Fibroblast of lung (primary cell): ENCODE data around the gene PHLDB1. TPM values are rescaled to one million over a fixed set of nuclear protein-coding genes. Genes with fewer than 3 reads are reported as not detected.

Source experiments
- DNase-seq, 2 donors: peaks; one replicate each; pipeline versions ENCODE4 v3.0.0 to v3.0.0-alpha.2; 2010; ENCODE audit warnings: low read depth in 2 of 2
- H2AFZ ChIP-seq: 2 replicates; pipeline ENCODE4 v1.5.1; 2012; ENCODE audit warnings: low read length, control low read depth, inconsistent platforms
- H3K27ac ChIP-seq: 2 replicates; pipeline ENCODE4 v1.5.1; 2011; ENCODE audit warnings: low read length, control low read depth; ENCODE audit not compliant: insufficient read depth
- H3K27me3 ChIP-seq: 2 replicates; pipeline ENCODE4 v1.5.1; 2011; ENCODE audit warnings: mild to moderate bottlenecking, low read length; ENCODE audit not compliant: control insufficient read depth, insufficient read depth
- H3K36me3 ChIP-seq: 2 replicates; pipeline ENCODE4 v1.5.1; 2011; ENCODE audit warnings: low read length; ENCODE audit not compliant: control insufficient read depth, insufficient read depth
- H3K4me1 ChIP-seq: 2 replicates; pipeline ENCODE4 v1.5.1; 2011; ENCODE audit warnings: low read length; ENCODE audit not compliant: control insufficient read depth, insufficient read depth; ENCODE audit errors: extremely low read depth
- H3K4me2 ChIP-seq: 2 replicates; pipeline ENCODE4 v1.5.1; 2011; ENCODE audit warnings: low read length, control low read depth; ENCODE audit not compliant: insufficient read depth; ENCODE audit errors: extremely low read depth
- H3K4me3 ChIP-seq, 4 experiments: fragments of 200-600 bp in 1 of 4; sonication (generic) in 1 of 4; replicated peaks in 1 of 4; 2 replicates each; pipeline ENCODE4 v1.5.1; 2011 to 2016; ENCODE audit warnings: low read length in 4 of 4, low read depth in 3 of 4, mild to moderate bottlenecking in 3 of 4, control low read depth in 2 of 4, inconsistent platforms in 1 of 4, mixed read lengths in 1 of 4; ENCODE audit not compliant: insufficient read depth in 1 of 4; ENCODE audit errors: control extremely low read depth in 1 of 4
- H3K79me2 ChIP-seq: 2 replicates; pipeline ENCODE4 v1.5.1; 2012; ENCODE audit warnings: mild to moderate bottlenecking, low read length, inconsistent platforms; ENCODE audit not compliant: control insufficient read depth, insufficient read depth
- H3K9ac ChIP-seq: 2 replicates; pipeline ENCODE4 v1.5.1; 2011; ENCODE audit warnings: mild to moderate bottlenecking, low read length, control low read depth; ENCODE audit not compliant: insufficient read depth
- H3K9me3 ChIP-seq: 2 replicates; pipeline ENCODE4 v1.5.1; 2012; ENCODE audit warnings: low read depth, low read length; ENCODE audit not compliant: control insufficient read depth, insufficient read depth
- H4K20me1 ChIP-seq: 2 replicates; pipeline ENCODE4 v1.5.1; 2011; ENCODE audit warnings: low read length; ENCODE audit not compliant: control insufficient read depth, insufficient read depth; ENCODE audit errors: extremely low read depth
- CTCF ChIP-seq, 2 donors: IDR thresholded peaks in 1 of 2; conservative IDR thresholded peaks in 1 of 2; 1 replicate in 1 of 2; 2 replicates in 1 of 2; pipeline ENCODE4 v1.5.1; 2011 to 2012; ENCODE audit warnings: low read length in 2 of 2, control low read depth in 1 of 2, inconsistent platforms in 1 of 2, low read depth in 1 of 2, mild to moderate bottlenecking in 1 of 2
- EZH2 ChIP-seq: IDR thresholded peaks from 2 replicates; pipeline ENCODE4 v1.5.1; 2012; ENCODE audit warnings: low read length, control low read depth, mild to moderate bottlenecking; ENCODE audit errors: missing control alignments
- polyA plus RNA-seq, 2 donors: library from polyadenylated mRNA; depleted of rRNA in 1 of 2; stranded (reverse) in 1 of 2; unstranded in 1 of 2; fragments of >200 nt; gene quantifications; 2 replicates each; pipeline ENCODE4 v1.2.1, GENCODE V29; 2011 to 2012; ENCODE audit warnings: missing spikeins in 1 of 2
- total RNA-seq: library from RNA; depleted of rRNA; stranded (reverse); fragments of >200 nt; gene quantifications from 2 replicates; pipeline ENCODE4 v1.2.1, GENCODE V29; 2014

The PHLDB1 gene
- total and polyA plus RNA-seq, 2 donors (not counting 1 experiment from before 2014, with no cell fraction given): 51.4 to 59.0 TPM

- TF ChIP-seq EZH2 (no peak), CTCF (conservative IDR thresholded peaks at IDR 0.05 in 1 of 2, IDR thresholded peaks at IDR 0.05 in 1 of 2; ENCODE audit: low read depth in 1 of 2, low read length in 2 of 2) (no peak)
- H3K4me3 ChIP-seq: no peak overlapping the region
- H3K27me3 ChIP-seq: no peaks in the 10 kb centered on the region
- peaks cover 73% of the 10 kb centered on the region for H3K79me2 ChIP-seq
- no peak overlapping the region for H3K9ac ChIP-seq
- H3K36me3 ChIP-seq: peaks cover 16% of the 10 kb centered on the region
- no peaks in the 10 kb centered on the region for H3K4me1 ChIP-seq
- no peak for DNase-seq
- H3K4me2 ChIP-seq: no peak overlapping the region
- H4K20me1 ChIP-seq: peaks cover 6% of the 10 kb centered on the region
- H3K27ac ChIP-seq: no peak overlapping the region
- no peaks in the 10 kb centered on the region for H3K9me3 ChIP-seq
- H2AFZ ChIP-seq: no peak overlapping the region
These were observed 26.4 kb upstream of the PHLDB1 start for GRCh38 chr11:118581057-118581456.

- no peak for DNase-seq
- Histone ChIP-seq H4K20me1 (no peaks in the 10 kb centered on the region), H3K9ac (no peak overlapping the region), H2AFZ (no peak overlapping the region), H3K4me2 (no peak overlapping the region), H3K9me3 (no peaks in the 10 kb centered on the region), H3K27ac (no peak overlapping the region), H3K27me3 (no peaks in the 10 kb centered on the region), H3K4me1 (no peaks in the 10 kb centered on the region), H3K79me2 (peaks cover 18% of the 10 kb centered on the region), H3K36me3 (peaks cover 24% of the 10 kb centered on the region), H3K4me3 (no peak overlapping the region)
- no peak for TF ChIP-seq EZH2
- no peak for TF ChIP-seq CTCF (conservative IDR thresholded peaks at IDR 0.05 in 1 of 2, IDR thresholded peaks at IDR 0.05 in 1 of 2; ENCODE audit: low read depth in 1 of 2, low read length in 2 of 2)
These were observed 19.5 kb upstream of the PHLDB1 start for GRCh38 chr11:118587952-118588351.

- TF ChIP-seq CTCF (conservative IDR thresholded peaks at IDR 0.05 in 1 of 2, IDR thresholded peaks at IDR 0.05 in 1 of 2; ENCODE audit: low read depth in 1 of 2, low read length in 2 of 2): no peak
- no peak for TF ChIP-seq EZH2
- no peaks in the 10 kb centered on the region for H3K9me3 ChIP-seq
- no peaks in the 10 kb centered on the region for H3K27me3 ChIP-seq
- peak in 1 of 2 donors; percentile 70 for DNase-seq
- no peak overlapping the region for H3K4me3 ChIP-seq
- no peaks in the 10 kb centered on the region for H4K20me1 ChIP-seq
- no peak overlapping the region for H2AFZ ChIP-seq
- peaks cover 4% of the 10 kb centered on the region for H3K4me1 ChIP-seq
- H3K27ac ChIP-seq: no peak overlapping the region
- peaks cover 9% of the 10 kb centered on the region for H3K79me2 ChIP-seq
- H3K36me3 ChIP-seq: peaks cover 18% of the 10 kb centered on the region
- no peak overlapping the region for H3K9ac ChIP-seq
- H3K4me2 ChIP-seq: no peak overlapping the region
These were observed 14.6 kb upstream of the PHLDB1 start for GRCh38 chr11:118592616-118593367.
